Mesothelial cell of epicardium (in vitro differentiated cells): ENCODE results near the gene VIM. TPM values are rescaled to one million over a fixed set of nuclear protein-coding genes. Genes with fewer than 3 reads are reported as not detected.
A peak's percentile ranks its signal among the peaks of the same experiment; 100 is the strongest.

ENCODE experiments used
- DNase-seq, 2 experiments: peaks; one replicate each; pipeline ENCODE4 v3.0.0; 2021; ENCODE audit warnings: low spot score in 2 of 2; ENCODE audit not compliant: unreplicated experiment in 2 of 2
- H3K27ac Mint-ChIP-seq: 2 replicates; pipeline ENCODE4 v1.8.0; 2021; ENCODE audit warnings: mixed read lengths
- H3K27me3 Mint-ChIP-seq: 2 replicates; pipeline ENCODE4 v1.8.0; 2021; ENCODE audit warnings: low read depth, mixed read lengths
- H3K36me3 Mint-ChIP-seq: 2 replicates; pipeline ENCODE4 v1.8.0; 2021; ENCODE audit warnings: mixed read lengths
- H3K4me1 Mint-ChIP-seq: 2 replicates; pipeline ENCODE4 v1.8.0; 2021; ENCODE audit warnings: mixed read lengths
- H3K4me3 Mint-ChIP-seq: 2 replicates; pipeline ENCODE4 v1.8.0; 2021; ENCODE audit warnings: mild to moderate bottlenecking, moderate library complexity, mixed read lengths
- H3K9me3 Mint-ChIP-seq: 2 replicates; pipeline ENCODE4 v1.8.0; 2021; ENCODE audit warnings: mixed read lengths
- CTCF ChIP-seq: fragments of 200-600 bp; sonication (generic); IDR thresholded peaks from one replicate; pipeline ENCODE4 v1.5.0; 2021; ENCODE audit warnings: antibody characterized with exemption; ENCODE audit not compliant: unreplicated experiment
- total RNA-seq: library from RNA; stranded (reverse); gene quantifications from 3 replicates; pipeline ENCODE4 v1.2.1, GENCODE V29; 2021

The VIM gene
- total RNA-seq, 1 donor from 2014 or later = 1,481 TPM

GRCh38 chr10:17227367-17228090, 512 bp upstream of the VIM start:
- Mint-ChIP-seq H3K36me3 (no peaks in the 10 kb centered on the region), H3K9me3 (peaks cover 11% of the 10 kb centered on the region), H3K4me1 (peaks cover 34% of the 10 kb centered on the region), H3K4me3 (peak overlapping the region; percentile 92), H3K27me3 (peaks cover 35% of the 10 kb centered on the region), H3K27ac (peak overlapping the region; percentile 96)
- peak; percentile 89 for TF ChIP-seq CTCF
- no peak for DNase-seq

- no peak for TF ChIP-seq CTCF
- peak; percentile 49 to 77 for DNase-seq
- H3K36me3 Mint-ChIP-seq = peaks cover 4% of the 10 kb centered on the region
- H3K9me3 Mint-ChIP-seq = no peaks in the 10 kb centered on the region
- H3K27me3 Mint-ChIP-seq = peaks cover 35% of the 10 kb centered on the region
- peaks cover 38% of the 10 kb centered on the region for H3K4me1 Mint-ChIP-seq
- peak overlapping the region; percentile 96 for H3K27ac Mint-ChIP-seq
- peak overlapping the region; percentile 92 for H3K4me3 Mint-ChIP-seq
Measured at GRCh38 chr10:17229016-17229716, 1.1 kb downstream of the VIM start.

- DNase-seq = no peak
- Mint-ChIP-seq H3K9me3 (no peaks in the 10 kb centered on the region), H3K36me3 (peaks cover 9% of the 10 kb centered on the region), H3K4me3 (peak overlapping the region; percentile 92), H3K27ac (peak overlapping the region; percentile 93), H3K4me1 (peaks cover 40% of the 10 kb centered on the region), H3K27me3 (peaks cover 35% of the 10 kb centered on the region)
- TF ChIP-seq CTCF = no peak
Measured at GRCh38 chr10:17229717-17229966, 1.6 kb downstream of the VIM start.

- H3K9me3 Mint-ChIP-seq = no peaks in the 10 kb centered on the region
- peaks cover 33% of the 10 kb centered on the region for H3K27me3 Mint-ChIP-seq
- H3K4me1 Mint-ChIP-seq = peaks cover 40% of the 10 kb centered on the region
- H3K27ac Mint-ChIP-seq = peak overlapping the region; percentile 95
- H3K4me3 Mint-ChIP-seq = peak overlapping the region; percentile 92
- no peak for TF ChIP-seq CTCF
- peak; percentile 56 to 77 for DNase-seq
- peaks cover 13% of the 10 kb centered on the region for H3K36me3 Mint-ChIP-seq
Measured at GRCh38 chr10:17229967-17230682, 2.1 kb downstream of the VIM start.

GRCh38 chr10:17231788-17232187, 3.7 kb downstream of the VIM start:
- H3K27me3 Mint-ChIP-seq = peaks cover 28% of the 10 kb centered on the region
- no peak for TF ChIP-seq CTCF
- H3K4me3 Mint-ChIP-seq = peak overlapping the region; percentile 92
- no peaks in the 10 kb centered on the region for H3K9me3 Mint-ChIP-seq
- H3K36me3 Mint-ChIP-seq = peaks cover 25% of the 10 kb centered on the region
- peaks cover 43% of the 10 kb centered on the region for H3K4me1 Mint-ChIP-seq
- peak overlapping the region; percentile 95 for H3K27ac Mint-ChIP-seq
- DNase-seq = no peak
